ENCODE measurements around the gene REPIN1.
A peak's percentile ranks its signal among the peaks of the same experiment; 100 is the strongest.

Gene REPIN1

DNA sequence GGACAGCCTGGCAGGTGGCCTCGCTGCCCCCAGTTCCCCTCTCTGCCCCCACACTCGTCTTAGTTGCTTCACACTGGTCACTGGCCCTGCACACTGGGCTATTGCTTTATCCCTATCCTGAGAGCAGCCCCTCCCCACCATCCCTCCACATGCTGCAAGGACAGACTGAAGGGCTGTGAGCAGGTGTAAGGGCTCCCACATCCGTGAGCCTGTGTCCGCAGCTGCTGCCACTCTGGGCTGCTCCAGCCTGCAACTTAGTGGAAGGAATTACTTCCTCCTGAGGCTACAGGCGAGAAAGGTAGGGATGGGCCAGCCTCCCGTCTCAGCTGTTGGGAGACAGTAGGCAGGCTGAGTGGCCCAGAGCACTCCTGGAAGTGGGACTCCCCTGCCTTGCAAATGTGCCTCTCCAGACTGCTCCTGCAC lies 31.0 kb upstream of the REPIN1 start:
- Histone ChIP-seq H3K9me3 (ENCODE audit: control insufficient read depth, insufficient read depth, low read depth, low read length) (no peaks in the 10 kb centered on the region), H3K27me3 (ENCODE audit: control insufficient read depth, insufficient read depth, low read length) (peaks cover 29% of the 10 kb centered on the region), H3K9ac (ENCODE audit: low read length) (no peak overlapping the region), H3K36me3 (ENCODE audit: control insufficient read depth, insufficient read depth, low read length) (peaks cover 40% of the 10 kb centered on the region), H3K4me1 (ENCODE audit: control insufficient read depth, insufficient read depth, low read length) (peaks cover 56% of the 10 kb centered on the region), H3K27ac (ENCODE audit: low read depth, low read length) (no peak overlapping the region), H3K4me3 (ENCODE audit: low read depth, low read length) (no peak overlapping the region)

DNA sequence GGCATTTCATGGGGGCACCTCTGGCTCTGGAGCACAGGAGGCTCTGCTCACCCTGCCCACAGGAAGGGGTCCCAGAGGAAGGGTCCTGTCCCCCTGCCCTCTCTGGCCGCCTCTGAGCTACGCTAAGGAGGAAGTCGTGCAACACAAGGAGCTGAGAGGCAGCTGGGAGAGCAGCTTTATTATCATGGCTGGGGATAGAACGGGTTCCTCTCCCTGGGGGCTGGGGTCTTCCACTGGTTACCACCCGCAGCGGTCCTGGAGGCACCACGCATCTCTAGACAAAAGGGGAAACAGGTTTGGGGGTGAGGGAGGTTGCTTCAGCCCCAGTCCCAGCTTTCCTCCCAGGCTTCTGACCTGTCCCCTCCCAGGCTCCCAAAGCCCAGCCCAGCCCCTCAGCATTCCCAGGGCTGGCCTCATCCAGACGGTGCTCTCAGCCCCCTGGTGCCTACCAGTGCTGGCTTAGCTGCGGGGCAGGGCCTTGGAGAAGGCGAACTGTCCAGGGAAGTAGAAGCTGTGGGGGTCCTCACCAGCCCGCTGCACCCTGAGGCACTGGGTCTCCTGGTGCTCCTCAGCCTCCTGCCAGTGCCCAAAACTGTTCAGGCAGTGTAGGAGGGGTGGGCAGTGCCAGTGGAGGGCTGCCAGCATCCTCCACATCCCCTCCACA lies 30.3 kb upstream of the REPIN1 start:
- H3K9me3 ChIP-seq (ENCODE audit: control insufficient read depth, insufficient read depth, low read depth, low read length), result 0 out of 2 replicates have a peak, but pooled peaks cover under 1% of the 10 kb centered on the region
- H3K27me3 ChIP-seq (ENCODE audit: control insufficient read depth, insufficient read depth, low read length), result peaks cover 35% of the 10 kb centered on the region
- no peak overlapping the region for H3K4me3 ChIP-seq (ENCODE audit: low read depth, low read length)
- no peak overlapping the region for H3K9ac ChIP-seq (ENCODE audit: low read length)
- H3K27ac ChIP-seq (ENCODE audit: low read depth, low read length), result no peak overlapping the region
- H3K4me1 ChIP-seq (ENCODE audit: control insufficient read depth, insufficient read depth, low read length), result peaks cover 54% of the 10 kb centered on the region
- peaks cover 34% of the 10 kb centered on the region for H3K36me3 ChIP-seq (ENCODE audit: control insufficient read depth, insufficient read depth, low read length)

DNA sequence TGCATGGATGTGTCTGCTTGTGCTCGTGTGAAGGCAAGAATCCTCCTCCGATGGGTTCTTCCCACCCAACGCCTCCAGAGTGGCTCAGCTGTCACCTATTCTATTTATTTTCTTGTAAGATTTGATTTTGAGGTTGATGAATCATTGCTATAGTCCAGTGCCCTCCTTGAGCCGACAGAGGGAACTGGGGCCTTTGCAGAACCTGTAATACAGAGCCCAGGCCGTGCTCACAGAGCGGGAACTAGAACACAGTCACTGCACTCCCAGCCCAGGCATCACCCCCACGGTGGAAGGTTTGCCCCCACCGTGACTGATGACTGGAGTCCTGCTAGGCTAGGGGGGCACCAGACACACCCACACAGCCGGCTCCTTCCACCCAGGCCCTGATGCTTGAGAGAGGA lies 29.2 kb upstream of the REPIN1 start:
- Histone ChIP-seq H3K4me3 (ENCODE audit: low read depth, low read length) (peak overlapping the region; percentile 75; the same call in 1 of the 2 replicates), H3K9ac (ENCODE audit: low read length) (no peak overlapping the region), H3K9me3 (ENCODE audit: control insufficient read depth, insufficient read depth, low read depth, low read length) (peaks cover 9% of the 10 kb centered on the region), H3K27ac (ENCODE audit: low read depth, low read length) (no peak overlapping the region), H3K4me1 (ENCODE audit: control insufficient read depth, insufficient read depth, low read length) (peaks cover 45% of the 10 kb centered on the region), H3K36me3 (ENCODE audit: control insufficient read depth, insufficient read depth, low read length) (peaks cover 26% of the 10 kb centered on the region), H3K27me3 (ENCODE audit: control insufficient read depth, insufficient read depth, low read length) (peaks cover 42% of the 10 kb centered on the region)

DNA sequence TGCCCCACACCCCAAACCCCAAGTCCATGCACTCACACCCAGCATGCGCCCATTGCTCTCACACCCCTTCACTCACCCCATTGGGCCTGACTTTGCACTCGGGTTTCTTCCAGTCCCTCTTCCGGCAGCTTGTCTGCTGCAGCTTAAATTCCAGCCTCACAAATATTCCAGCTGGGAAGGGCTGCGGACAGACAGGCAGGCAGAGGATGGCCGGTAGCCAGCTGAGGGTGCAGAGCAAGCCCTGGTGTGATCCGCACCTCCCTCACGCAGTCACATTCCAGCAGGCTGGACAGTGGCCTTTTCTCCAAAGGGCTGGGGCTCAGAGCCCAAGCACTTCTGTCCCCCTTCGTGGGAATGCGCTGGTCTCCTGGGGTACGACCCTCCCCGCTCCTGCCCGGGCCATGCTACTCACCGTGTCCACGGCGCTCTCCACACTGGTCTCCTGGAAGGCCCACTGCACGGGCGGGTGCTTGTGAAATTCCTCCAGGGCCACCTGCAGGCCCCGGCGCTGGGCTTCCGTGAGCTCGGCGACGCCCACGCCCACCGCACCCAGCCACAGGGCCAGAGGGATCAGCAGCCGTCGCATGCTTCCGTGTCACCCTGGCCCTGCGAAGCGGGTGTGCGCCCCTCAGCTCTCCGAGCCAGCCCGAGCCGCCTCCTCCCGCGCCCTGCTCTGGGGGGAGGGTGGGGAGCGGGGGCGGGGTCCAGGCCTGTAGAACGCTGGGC lies 28.4 kb upstream of the REPIN1 start:
- Histone ChIP-seq H3K4me1 (ENCODE audit: control insufficient read depth, insufficient read depth, low read length) (peaks cover 40% of the 10 kb centered on the region), H3K27me3 (ENCODE audit: control insufficient read depth, insufficient read depth, low read length) (peaks cover 42% of the 10 kb centered on the region), H3K36me3 (ENCODE audit: control insufficient read depth, insufficient read depth, low read length) (peaks cover 26% of the 10 kb centered on the region), H3K4me3 (ENCODE audit: low read depth, low read length) (peak overlapping the region; percentile 75), H3K9ac (ENCODE audit: low read length) (no peak overlapping the region), H3K27ac (ENCODE audit: low read depth, low read length) (no peak overlapping the region), H3K9me3 (ENCODE audit: control insufficient read depth, insufficient read depth, low read depth, low read length) (peaks cover 9% of the 10 kb centered on the region)

DNA sequence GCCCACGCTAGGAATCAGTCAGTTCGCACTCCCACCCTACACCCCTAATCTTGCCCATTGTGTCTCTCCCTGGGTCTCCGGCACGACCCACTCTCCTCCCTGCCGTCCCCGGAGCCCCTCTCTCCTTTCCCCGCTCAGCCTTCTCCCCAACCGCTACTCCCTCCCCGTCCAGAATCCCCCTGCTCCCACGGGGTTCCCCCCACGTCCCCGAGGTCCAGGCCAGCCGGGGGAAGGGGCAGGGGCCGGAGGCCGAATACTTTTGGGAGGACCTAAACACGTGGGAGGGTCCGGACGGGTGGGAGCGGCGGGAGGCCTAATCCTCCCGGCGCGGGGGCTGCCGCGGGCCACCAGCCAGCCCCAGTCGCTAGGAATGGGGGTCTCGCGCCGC lies 27.8 kb upstream of the REPIN1 start:
- Histone ChIP-seq H3K36me3 (ENCODE audit: control insufficient read depth, insufficient read depth, low read length) (peaks cover 26% of the 10 kb centered on the region), H3K9me3 (ENCODE audit: control insufficient read depth, insufficient read depth, low read depth, low read length) (peaks cover 9% of the 10 kb centered on the region), H3K27ac (ENCODE audit: low read depth, low read length) (no peak overlapping the region), H3K27me3 (ENCODE audit: control insufficient read depth, insufficient read depth, low read length) (peaks cover 42% of the 10 kb centered on the region), H3K4me1 (ENCODE audit: control insufficient read depth, insufficient read depth, low read length) (peaks cover 33% of the 10 kb centered on the region), H3K4me3 (ENCODE audit: low read depth, low read length) (peak overlapping the region; percentile 75), H3K9ac (ENCODE audit: low read length) (peak overlapping the region; percentile 47)

DNA sequence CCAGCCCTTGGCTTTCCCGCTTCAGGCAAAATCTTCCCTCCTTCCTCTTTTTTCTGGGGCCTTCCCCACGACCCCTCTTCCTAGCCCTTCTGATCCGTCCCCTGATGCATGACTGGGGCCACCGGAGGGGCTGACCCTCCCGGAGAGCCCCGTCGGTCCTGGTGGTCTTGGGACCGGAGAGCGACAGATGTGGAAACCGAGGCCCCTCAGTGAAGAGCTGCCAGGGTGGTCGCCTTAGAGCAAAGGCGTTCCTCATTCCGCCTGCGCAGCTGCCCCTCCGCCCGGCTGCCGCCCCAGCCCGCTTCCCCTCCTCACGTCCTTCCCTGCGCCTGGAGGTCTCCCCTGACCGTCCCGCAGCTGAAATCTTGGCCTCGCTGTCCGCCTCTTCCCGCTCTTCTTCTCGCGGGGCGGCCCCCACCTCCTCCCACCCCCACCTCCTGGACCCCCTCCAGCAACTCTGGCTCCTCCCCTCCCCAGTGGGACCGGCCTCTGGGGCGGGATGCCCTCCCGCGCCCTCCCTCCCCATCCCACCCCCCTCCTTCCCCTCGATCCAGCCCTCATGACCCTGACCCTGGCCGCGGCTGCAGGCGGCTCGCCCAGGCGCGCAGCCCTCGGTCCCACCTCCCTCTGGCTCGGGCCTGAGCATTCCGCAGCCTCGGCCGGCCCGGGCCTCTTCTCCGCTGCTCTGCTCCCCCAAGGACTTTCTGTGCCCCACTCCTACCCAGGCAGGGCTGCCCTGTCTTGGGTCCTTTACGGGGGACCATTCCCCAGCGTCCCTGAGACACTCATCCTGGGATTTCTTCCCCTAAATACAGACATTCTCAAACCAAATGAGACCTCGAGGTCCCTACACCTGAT lies 27.1 kb upstream of the REPIN1 start, which contains the start of gene RARRES2:
Gene RARRES2 (minus strand): TSS at position 367 of the 858 bp plus-strand sequence. CDS start 1,020 bp downstream, outside the sequence.
- H3K4me1 ChIP-seq (ENCODE audit: control insufficient read depth, insufficient read depth, low read length), result peaks cover 27% of the 10 kb centered on the region
- H3K36me3 ChIP-seq (ENCODE audit: control insufficient read depth, insufficient read depth, low read length), result peaks cover 24% of the 10 kb centered on the region
- H3K27me3 ChIP-seq (ENCODE audit: control insufficient read depth, insufficient read depth, low read length), result peaks cover 42% of the 10 kb centered on the region
- H3K9ac ChIP-seq (ENCODE audit: low read length), result peak within 1 kb of the TSS; percentile 47
- H3K27ac ChIP-seq (ENCODE audit: low read depth, low read length), result no peak within 1 kb of the TSS
- peaks cover 9% of the 10 kb centered on the region for H3K9me3 ChIP-seq (ENCODE audit: control insufficient read depth, insufficient read depth, low read depth, low read length)
- H3K4me3 ChIP-seq (ENCODE audit: low read depth, low read length), result peak within 1 kb of the TSS; percentile 75

DNA sequence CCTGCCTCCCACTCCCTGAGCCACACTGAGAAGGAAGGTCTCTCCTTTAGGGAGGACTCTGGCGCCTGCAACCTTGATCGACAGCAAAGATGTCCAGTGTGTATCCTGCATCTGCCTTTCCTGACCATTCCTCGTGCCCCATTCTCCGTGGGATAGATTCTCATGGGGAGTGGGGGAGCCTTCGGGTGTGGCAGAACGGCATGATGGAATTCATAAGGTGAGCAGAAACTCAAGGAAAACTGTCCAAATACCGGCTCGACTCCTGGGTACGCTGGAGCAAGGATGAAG lies 26.6 kb upstream of the REPIN1 start:
- Histone ChIP-seq H3K4me1 (ENCODE audit: control insufficient read depth, insufficient read depth, low read length) (peaks cover 22% of the 10 kb centered on the region), H3K27me3 (ENCODE audit: control insufficient read depth, insufficient read depth, low read length) (peaks cover 42% of the 10 kb centered on the region), H3K9ac (ENCODE audit: low read length) (peak overlapping the region; percentile 2), H3K4me3 (ENCODE audit: low read depth, low read length) (peak overlapping the region; percentile 37), H3K36me3 (ENCODE audit: control insufficient read depth, insufficient read depth, low read length) (peaks cover 20% of the 10 kb centered on the region), H3K27ac (ENCODE audit: low read depth, low read length) (no peak overlapping the region), H3K9me3 (ENCODE audit: control insufficient read depth, insufficient read depth, low read depth, low read length) (peaks cover 9% of the 10 kb centered on the region)

DNA sequence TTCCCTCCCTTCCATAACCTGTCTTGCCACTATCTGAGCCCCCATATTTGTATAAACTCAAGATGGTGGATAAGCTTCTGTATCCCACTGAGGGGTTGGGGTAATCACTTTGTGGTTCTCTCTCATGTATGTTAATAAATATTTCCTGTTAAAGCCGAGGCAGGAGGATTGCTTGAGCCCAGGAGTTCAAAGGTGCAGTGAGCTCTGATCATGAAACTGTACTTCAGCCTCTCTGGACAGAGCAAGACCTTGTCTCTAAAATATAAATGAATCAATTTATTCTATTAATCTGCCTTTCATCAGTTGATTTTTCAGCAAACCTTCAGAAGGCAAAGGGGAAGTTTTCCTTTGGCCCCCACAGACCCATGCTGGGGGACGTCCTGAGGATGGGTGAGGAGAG lies 25.4 kb upstream of the REPIN1 start:
- no peak overlapping the region for H3K4me3 ChIP-seq (ENCODE audit: low read depth, low read length)
- peaks cover 19% of the 10 kb centered on the region for H3K4me1 ChIP-seq (ENCODE audit: control insufficient read depth, insufficient read depth, low read length)
- peaks cover 42% of the 10 kb centered on the region for H3K27me3 ChIP-seq (ENCODE audit: control insufficient read depth, insufficient read depth, low read length)
- peaks cover 13% of the 10 kb centered on the region for H3K9me3 ChIP-seq (ENCODE audit: control insufficient read depth, insufficient read depth, low read depth, low read length)
- no peak overlapping the region for H3K27ac ChIP-seq (ENCODE audit: low read depth, low read length)
- peaks cover 8% of the 10 kb centered on the region for H3K36me3 ChIP-seq (ENCODE audit: control insufficient read depth, insufficient read depth, low read length)
- no peak overlapping the region for H3K9ac ChIP-seq (ENCODE audit: low read length)

DNA sequence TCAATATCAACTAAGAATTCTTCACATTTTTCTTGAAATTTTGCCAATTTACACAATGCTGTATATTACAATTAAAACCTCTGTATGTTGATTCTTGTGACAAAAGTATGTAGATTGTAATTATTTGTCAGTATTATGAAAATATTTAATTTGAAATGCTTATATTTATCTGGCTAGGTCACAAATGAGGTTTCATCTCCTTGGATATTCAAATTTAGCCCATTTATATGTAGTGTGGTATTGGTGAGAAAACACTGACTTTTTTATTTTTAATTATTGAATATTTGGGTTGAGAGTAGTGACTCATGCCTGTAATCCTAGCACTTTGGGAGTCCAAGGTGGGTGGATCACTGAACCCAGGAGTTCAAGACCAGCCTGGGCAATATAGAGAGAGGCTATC lies 24.3 kb upstream of the REPIN1 start:
- Histone ChIP-seq H3K9ac (ENCODE audit: low read length) (no peak overlapping the region), H3K27ac (ENCODE audit: low read depth, low read length) (no peak overlapping the region), H3K9me3 (ENCODE audit: control insufficient read depth, insufficient read depth, low read depth, low read length) (peaks cover 15% of the 10 kb centered on the region), H3K4me1 (ENCODE audit: control insufficient read depth, insufficient read depth, low read length) (peaks cover 18% of the 10 kb centered on the region), H3K36me3 (ENCODE audit: control insufficient read depth, insufficient read depth, low read length) (peaks cover under 1% of the 10 kb centered on the region; the same call in 1 of the 2 replicates), H3K27me3 (ENCODE audit: control insufficient read depth, insufficient read depth, low read length) (peaks cover 42% of the 10 kb centered on the region), H3K4me3 (ENCODE audit: low read depth, low read length) (no peak overlapping the region)

DNA sequence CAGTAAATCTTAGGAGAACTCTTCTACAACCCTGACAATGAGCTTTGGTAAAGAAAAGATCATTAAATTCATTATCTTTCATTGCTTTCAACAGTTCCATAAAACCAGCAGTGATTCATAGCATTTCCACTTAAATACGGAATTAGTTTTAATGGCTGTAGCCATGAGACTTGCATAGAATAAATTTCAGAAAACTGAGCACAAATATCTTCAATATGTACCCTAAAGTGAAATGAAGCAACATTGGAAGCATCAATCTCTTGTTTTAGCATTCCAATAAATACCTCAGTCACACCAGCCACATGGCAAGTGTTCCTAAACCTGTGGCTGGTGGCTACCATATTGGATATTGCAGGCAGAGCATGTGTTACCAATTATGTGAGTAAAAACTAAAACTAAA lies 23.6 kb upstream of the REPIN1 start:
- peaks cover 37% of the 10 kb centered on the region for H3K27me3 ChIP-seq (ENCODE audit: control insufficient read depth, insufficient read depth, low read length)
- H3K9me3 ChIP-seq (ENCODE audit: control insufficient read depth, insufficient read depth, low read depth, low read length), result peaks cover 15% of the 10 kb centered on the region
- H3K4me1 ChIP-seq (ENCODE audit: control insufficient read depth, insufficient read depth, low read length), result peaks cover 12% of the 10 kb centered on the region
- no peak overlapping the region for H3K9ac ChIP-seq (ENCODE audit: low read length)
- H3K36me3 ChIP-seq (ENCODE audit: control insufficient read depth, insufficient read depth, low read length), result no peaks in the 10 kb centered on the region
- no peak overlapping the region for H3K27ac ChIP-seq (ENCODE audit: low read depth, low read length)
- no peak overlapping the region for H3K4me3 ChIP-seq (ENCODE audit: low read depth, low read length)

DNA sequence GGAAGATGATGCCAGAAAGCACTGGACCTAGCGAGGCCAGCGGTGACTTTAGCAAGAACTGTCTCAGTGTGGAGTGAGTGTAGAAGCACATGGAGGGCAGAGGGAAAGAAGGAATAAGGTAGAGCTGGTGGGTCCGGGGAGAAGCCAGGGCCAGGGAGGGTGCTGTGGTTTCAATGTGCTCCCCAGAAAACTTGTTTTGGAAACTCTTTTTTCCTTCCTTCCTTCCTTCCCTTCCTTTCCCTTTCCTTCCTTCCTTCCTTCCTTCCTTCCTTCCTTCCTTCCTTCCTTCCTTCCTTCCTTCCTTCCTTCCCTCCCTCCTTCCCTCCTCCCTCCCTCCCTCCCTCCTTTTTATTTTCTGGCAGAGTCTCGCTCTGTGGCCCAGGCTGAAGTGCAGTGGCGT lies 21.7 kb upstream of the REPIN1 start:
- H3K9ac ChIP-seq (ENCODE audit: low read length), result no peak overlapping the region
- peaks cover 21% of the 10 kb centered on the region for H3K27me3 ChIP-seq (ENCODE audit: control insufficient read depth, insufficient read depth, low read length)
- H3K9me3 ChIP-seq (ENCODE audit: control insufficient read depth, insufficient read depth, low read depth, low read length), result peaks cover 15% of the 10 kb centered on the region
- no peaks in the 10 kb centered on the region for H3K36me3 ChIP-seq (ENCODE audit: control insufficient read depth, insufficient read depth, low read length)
- H3K27ac ChIP-seq (ENCODE audit: low read depth, low read length), result no peak overlapping the region
- H3K4me3 ChIP-seq (ENCODE audit: low read depth, low read length), result no peak overlapping the region
- peaks cover 4% of the 10 kb centered on the region for H3K4me1 ChIP-seq (ENCODE audit: control insufficient read depth, insufficient read depth, low read length)

Measured in HUES6 (cell line).